ENCODE results near the gene TRIL. TPM values are rescaled to one million over a fixed set of nuclear protein-coding genes. Genes with fewer than 3 reads are reported as not detected.

The TRIL gene
- total and polyA plus RNA-seq, 5 experiments from 2014 or later, result not detected

DNA sequence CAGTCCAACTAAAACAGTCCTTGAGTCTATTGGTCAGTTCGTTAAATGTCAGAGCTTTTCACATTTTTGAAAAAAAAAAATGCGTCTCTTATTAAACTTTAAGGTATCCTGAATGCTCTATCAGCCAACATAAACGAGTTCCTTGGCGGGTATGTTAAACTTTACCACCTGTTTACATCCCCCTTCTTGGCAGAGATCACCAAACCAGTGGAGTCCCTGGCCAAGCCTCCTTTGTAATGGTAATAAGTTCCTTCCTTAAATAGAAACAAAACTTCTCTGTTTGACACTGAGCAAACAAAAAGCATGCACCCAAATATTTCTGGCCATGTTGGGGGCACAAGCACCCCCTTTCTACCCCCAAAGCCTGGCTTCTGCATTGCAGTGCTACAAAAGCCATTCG lies 3.2 kb downstream of the TRIL start:
- H3K4me3 Mint-ChIP-seq, result peak overlapping the region in 3 of 10 donors; percentile 2 to 33 (median 6)
- no peak overlapping the region for H3K27ac Mint-ChIP-seq
- ATAC-seq, result no peak
- H3K27me3 Mint-ChIP-seq, result peaks cover 38 to 81% (median 45%) of the 10 kb centered on the region in 5 donors
- no peaks in the 10 kb centered on the region for H3K36me3 Mint-ChIP-seq
- POLR2A ChIA-PET, result no interaction called here
- H3K9me3 Mint-ChIP-seq, result no peaks in the 10 kb centered on the region
- peaks cover 0 to 19% (median 14%) of the 10 kb centered on the region in 4 donors for H3K4me1 Mint-ChIP-seq
- DNase-seq, result no peak

DNA sequence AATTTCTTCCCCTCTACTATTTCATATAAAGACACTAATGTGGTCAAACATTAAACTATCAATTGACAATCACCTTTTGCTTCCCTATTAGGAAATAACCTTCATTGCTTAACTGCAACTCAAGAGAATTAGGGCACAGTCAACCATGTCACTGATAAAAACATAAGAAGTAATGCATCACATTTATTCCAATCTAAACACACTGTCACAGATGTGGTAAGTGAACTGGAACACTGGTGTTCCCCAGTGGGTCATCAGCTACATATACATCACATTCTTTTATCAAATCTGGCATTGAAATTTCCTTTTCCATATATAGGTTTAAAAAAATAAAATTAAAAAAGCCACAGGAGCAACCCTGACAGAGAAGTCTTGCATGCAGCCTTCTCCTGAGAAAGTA lies 3.7 kb downstream of the TRIL start:
- Mint-ChIP-seq H3K27me3 (peaks cover 36 to 77% (median 47%) of the 10 kb centered on the region in 5 donors), H3K27ac (no peak overlapping the region), H3K36me3 (no peaks in the 10 kb centered on the region), H3K4me1 (peaks cover 0 to 19% (median 14%) of the 10 kb centered on the region in 4 donors), H3K4me3 (no peak overlapping the region), H3K9me3 (no peaks in the 10 kb centered on the region)
- POLR2A ChIA-PET, result no interaction called here
- ATAC-seq, result no peak
- DNase-seq, result no peak

DNA sequence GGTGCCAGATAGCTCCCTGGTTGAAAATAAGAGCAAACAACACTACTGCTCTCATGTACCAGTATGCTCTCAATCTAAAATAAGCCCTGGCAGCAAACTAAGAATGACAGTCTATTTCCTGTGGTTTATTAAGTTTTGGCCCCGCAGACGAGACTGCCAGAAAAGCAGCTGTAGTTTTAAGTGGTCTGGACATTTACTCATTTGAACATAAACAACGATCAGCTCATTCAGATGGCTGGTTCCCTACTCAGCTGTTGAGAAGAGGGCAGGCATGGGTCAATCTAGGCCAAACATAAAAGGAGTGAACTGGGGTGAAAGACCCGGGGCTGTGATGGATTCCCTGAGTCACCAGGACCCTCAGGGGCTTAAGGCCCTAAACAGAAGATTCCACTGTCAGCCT lies 4.5 kb downstream of the TRIL start:
- DNase-seq (no peak), ATAC-seq (no peak)
- Mint-ChIP-seq H3K36me3 (no peaks in the 10 kb centered on the region), H3K4me3 (no peak overlapping the region), H3K27me3 (peaks cover 29 to 68% (median 43%) of the 10 kb centered on the region in 5 donors), H3K4me1 (peaks cover 0 to 17% (median 11%) of the 10 kb centered on the region in 4 donors), H3K27ac (no peak overlapping the region), H3K9me3 (no peaks in the 10 kb centered on the region)
- POLR2A ChIA-PET, result no interaction called here

DNA sequence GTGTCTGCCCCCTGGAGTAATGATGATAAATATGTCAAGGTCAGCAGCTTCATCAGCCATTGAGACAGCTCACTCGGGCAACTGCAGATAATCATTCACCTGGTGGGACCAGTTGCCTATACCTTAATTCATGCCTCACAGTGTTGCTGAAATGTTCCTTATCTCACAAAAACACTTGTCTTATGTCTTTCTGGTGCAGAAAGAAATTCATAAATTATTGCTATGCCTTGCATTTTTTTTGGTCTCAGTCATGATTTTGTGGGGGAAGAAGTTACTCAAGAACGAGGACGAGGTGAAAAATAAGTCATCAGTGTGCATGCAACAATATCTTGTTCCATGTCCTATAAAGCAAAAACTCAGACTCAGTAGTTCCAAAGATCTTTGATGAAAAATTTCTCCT lies 16.0 kb downstream of the TRIL start:
- Mint-ChIP-seq H3K9me3 (no peaks in the 10 kb centered on the region), H3K27me3 (peaks cover 3 to 23% (median 11%) of the 10 kb centered on the region in 5 donors), H3K4me3 (no peak overlapping the region), H3K36me3 (no peaks in the 10 kb centered on the region), H3K27ac (no peak overlapping the region), H3K4me1 (no peaks in the 10 kb centered on the region)
- POLR2A ChIA-PET, result no interaction called here
- no peak for DNase-seq
- no peak for ATAC-seq

DNA sequence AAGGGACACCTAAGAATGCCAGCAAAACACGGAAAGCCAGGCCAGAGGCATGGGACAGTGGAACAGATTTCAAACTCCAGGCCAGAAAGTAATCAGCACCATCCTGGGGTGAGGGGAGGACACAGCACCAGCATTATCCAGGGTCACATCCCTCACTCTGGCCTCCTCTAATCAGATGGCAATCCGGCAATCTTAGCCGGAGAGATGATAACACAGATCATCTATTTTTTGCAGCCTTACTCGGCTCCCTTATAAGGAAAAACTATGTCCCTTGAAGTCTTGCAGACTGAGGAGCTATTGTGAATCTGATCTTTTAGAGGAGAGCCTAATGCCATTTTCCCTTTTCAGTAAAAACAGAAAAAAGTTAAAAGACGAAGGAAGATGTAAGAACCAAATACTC lies 16.5 kb downstream of the TRIL start:
- POLR2A ChIA-PET, result no interaction called here
- no peak for ATAC-seq
- no peak overlapping the region for H3K27ac Mint-ChIP-seq
- H3K36me3 Mint-ChIP-seq, result no peaks in the 10 kb centered on the region
- no peaks in the 10 kb centered on the region for H3K4me1 Mint-ChIP-seq
- H3K27me3 Mint-ChIP-seq, result peaks cover 5 to 24% (median 11%) of the 10 kb centered on the region in 5 donors
- H3K4me3 Mint-ChIP-seq, result no peak overlapping the region
- no peaks in the 10 kb centered on the region for H3K9me3 Mint-ChIP-seq
- DNase-seq, result no peak

DNA sequence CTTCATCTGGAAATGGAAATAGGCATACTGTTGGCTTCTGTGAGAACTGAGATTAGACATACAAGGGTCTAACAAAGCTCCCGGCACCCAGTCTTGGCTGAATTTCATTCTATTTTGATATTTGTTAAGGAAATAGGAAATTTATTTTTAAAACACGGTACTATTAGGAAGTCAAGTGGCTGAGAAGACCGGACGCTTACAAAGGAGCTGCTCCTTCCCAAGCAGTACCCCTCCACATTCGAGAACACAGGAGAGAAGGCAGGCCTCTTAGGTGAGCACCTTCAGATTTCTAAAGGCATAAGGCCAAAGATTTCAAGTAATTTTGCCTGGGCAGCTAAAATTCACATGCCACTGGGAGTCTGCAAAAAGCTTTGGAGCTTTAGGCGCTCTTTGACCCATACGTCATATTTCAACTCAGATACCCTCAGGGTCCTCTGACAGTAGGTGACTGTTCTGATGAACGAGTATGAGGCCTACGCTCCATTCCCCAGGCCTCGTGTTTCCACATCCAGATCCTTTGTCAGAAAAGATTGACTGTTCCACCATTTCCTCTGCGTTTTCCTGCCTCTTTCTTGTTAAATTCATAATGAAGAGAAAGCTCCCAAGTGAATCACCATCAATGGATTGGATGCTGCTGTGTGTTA lies 17.3 kb downstream of the TRIL start:
- Mint-ChIP-seq H3K4me1 (no peaks in the 10 kb centered on the region), H3K36me3 (no peaks in the 10 kb centered on the region), H3K27me3 (peaks cover 5 to 24% (median 15%) of the 10 kb centered on the region in 5 donors), H3K4me3 (no peak overlapping the region), H3K9me3 (no peaks in the 10 kb centered on the region), H3K27ac (no peak overlapping the region)
- no peak for ATAC-seq
- POLR2A ChIA-PET, result no interaction called here
- no peak for DNase-seq

DNA sequence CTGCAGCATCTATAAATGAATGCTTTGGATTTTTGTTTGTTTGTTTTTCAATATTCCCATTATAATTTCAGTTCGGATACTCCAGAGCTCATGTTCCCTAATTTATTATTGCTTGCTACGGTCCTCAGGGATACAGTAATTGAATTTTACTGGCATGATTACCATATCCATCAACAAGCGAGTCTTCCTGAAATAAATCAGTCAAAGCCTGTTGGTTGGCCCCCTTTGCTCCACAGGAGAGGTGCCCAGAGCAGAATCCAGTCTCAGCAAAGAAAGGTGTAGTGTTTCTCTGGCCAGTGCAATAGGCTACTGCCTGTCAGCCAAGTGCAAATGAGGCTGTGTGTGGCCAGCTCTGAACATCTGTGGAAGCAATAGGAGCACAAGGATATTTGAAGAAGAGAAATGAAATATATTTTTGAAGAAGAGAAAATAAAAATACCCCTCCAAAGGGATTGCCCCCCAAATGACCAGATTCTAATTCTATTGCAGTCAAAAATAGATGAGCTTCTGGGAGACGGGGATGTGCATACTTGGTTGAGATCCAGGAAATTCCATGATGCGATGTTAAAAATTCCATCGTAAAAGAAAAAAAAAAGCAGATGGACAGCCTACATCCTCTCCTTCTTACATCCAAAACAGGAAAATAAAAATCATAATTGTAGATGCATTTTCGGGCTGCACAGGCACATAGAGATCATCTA lies 18.1 kb downstream of the TRIL start:
- Mint-ChIP-seq H3K36me3 (no peaks in the 10 kb centered on the region), H3K27ac (no peak overlapping the region), H3K27me3 (peaks cover 7 to 29% (median 22%) of the 10 kb centered on the region in 5 donors), H3K4me3 (no peak overlapping the region), H3K9me3 (no peaks in the 10 kb centered on the region), H3K4me1 (no peaks in the 10 kb centered on the region)
- no peak for DNase-seq
- POLR2A ChIA-PET, result no interaction called here
- no peak for ATAC-seq

DNA sequence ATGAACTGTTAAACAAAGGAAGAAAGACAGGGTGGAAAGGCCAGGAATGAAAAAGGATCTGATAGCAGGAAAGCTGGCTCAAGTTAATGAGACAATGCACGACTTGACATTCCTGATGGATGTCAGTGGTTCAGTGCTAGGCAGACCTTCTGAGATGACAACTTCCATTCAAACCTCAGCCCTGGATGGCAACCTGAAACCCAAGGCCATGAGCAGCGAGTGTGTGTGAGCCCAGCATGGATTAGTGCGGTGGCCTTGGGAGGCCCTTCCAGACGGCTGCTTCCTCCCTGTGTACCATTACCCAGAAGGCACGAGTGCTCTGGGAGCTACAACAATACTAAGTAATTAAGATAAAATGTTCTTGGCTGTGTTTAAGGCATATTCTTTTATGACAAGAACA lies 18.8 kb downstream of the TRIL start:
- ATAC-seq (no peak), DNase-seq (no peak)
- Mint-ChIP-seq H3K27me3 (peaks cover 7 to 32% (median 25%) of the 10 kb centered on the region in 5 donors), H3K4me3 (no peak overlapping the region), H3K27ac (no peak overlapping the region), H3K4me1 (no peaks in the 10 kb centered on the region), H3K36me3 (no peaks in the 10 kb centered on the region), H3K9me3 (no peaks in the 10 kb centered on the region)
- POLR2A ChIA-PET, result no interaction called here

DNA sequence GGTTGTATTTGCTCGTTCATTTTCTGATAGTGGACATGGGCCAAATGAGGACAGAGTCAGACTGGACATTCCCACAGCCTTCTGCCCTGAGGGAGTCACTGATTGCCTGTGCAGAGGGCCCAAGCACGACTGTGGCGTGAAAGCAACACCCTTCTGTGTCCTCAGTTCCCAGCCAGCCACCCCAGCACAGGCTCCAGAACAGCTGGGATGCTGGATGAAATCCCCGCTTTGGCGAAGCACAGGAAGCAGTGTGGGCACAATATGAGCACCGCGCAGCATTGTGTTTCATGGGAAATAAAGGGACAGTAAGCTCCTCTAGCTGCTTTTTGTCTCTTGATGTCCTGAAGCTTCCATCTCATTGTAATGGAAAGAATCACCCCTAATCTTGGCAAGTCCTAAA lies 20.5 kb downstream of the TRIL start:
- Mint-ChIP-seq H3K36me3 (no peaks in the 10 kb centered on the region), H3K27ac (no peak overlapping the region), H3K9me3 (no peaks in the 10 kb centered on the region), H3K27me3 (peaks cover 13 to 40% (median 35%) of the 10 kb centered on the region in 5 donors), H3K4me1 (no peaks in the 10 kb centered on the region), H3K4me3 (no peak overlapping the region)
- DNase-seq, result no peak
- POLR2A ChIA-PET, result no interaction called here
- no peak for ATAC-seq

DNA sequence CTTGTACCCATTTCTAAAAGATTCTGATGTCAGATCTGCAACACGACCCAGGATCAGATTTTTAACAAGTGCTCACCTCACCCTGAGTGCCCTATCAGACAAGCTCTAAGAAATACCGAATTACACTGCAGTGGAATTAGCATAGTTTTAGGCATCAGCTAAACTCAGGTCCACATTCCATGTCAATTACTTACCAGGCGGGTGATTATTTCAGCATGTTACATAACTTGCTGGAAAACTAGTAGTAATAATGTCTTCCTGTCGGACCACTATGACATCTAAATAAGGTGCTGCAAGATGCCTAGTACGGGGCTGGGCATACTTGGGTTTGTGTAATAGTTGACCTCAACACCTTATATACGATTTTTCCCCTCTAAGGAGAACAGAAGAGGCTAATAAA lies 21.0 kb downstream of the TRIL start:
- Mint-ChIP-seq H3K9me3 (no peaks in the 10 kb centered on the region), H3K4me3 (no peak overlapping the region), H3K4me1 (no peaks in the 10 kb centered on the region), H3K27ac (no peak overlapping the region), H3K36me3 (no peaks in the 10 kb centered on the region), H3K27me3 (peaks cover 15 to 40% (median 35%) of the 10 kb centered on the region in 5 donors)
- no peak for DNase-seq
- ATAC-seq, result no peak
- POLR2A ChIA-PET, result no interaction called here

DNA sequence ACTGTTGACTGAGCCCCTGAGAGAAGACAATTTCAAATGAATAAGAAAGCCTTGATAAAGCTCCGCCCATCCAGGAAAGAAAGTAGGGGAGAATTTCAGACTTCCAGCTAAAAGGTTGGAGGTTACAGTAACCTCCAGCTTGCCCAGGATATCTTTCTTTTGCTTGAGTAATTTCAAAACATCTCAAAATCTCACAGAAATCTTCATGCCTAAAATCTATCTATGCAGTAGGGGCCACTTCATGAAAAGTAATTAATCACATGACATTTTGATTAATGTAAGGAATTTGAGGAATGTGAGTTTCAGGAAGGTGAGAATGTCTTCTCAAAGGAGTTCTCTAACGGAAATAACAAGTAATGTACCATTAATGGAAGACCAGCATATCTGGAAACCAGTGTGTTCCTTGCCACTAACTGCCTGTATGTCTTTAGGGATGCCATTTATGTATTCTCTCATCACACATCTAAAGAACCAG lies 24.2 kb downstream of the TRIL start:
- H3K27me3 Mint-ChIP-seq, result peaks cover 14 to 41% (median 32%) of the 10 kb centered on the region in 5 donors
- no peak overlapping the region for H3K4me3 Mint-ChIP-seq
- DNase-seq, result no peak
- H3K27ac Mint-ChIP-seq, result no peak overlapping the region
- H3K4me1 Mint-ChIP-seq, result no peaks in the 10 kb centered on the region
- POLR2A ChIA-PET, result no interaction called here
- ATAC-seq, result no peak
- no peaks in the 10 kb centered on the region for H3K9me3 Mint-ChIP-seq
- no peaks in the 10 kb centered on the region for H3K36me3 Mint-ChIP-seq

DNA sequence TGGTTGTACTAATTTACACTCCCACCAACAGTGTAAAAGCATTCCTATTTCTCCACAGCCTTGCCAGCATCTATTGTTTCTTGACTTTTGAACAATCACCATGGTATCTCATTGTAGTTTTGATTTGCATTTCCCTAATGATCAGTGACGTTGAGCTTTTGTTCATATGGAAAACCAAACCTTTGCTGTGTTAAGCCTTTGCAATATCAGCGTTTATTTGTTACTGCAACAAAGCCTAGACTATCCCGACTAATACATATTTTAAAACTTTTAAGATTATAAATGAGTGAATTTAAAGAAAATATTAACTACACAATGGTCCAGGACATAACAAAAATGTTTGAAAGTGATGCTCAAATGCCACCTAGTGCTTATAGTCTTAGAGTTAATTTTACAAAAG lies 26.6 kb downstream of the TRIL start:
- Mint-ChIP-seq H3K27ac (no peak overlapping the region), H3K36me3 (no peaks in the 10 kb centered on the region), H3K9me3 (no peaks in the 10 kb centered on the region), H3K4me3 (no peak overlapping the region), H3K4me1 (peaks cover 5 to 15% (median 13%) of the 10 kb centered on the region in 4 donors), H3K27me3 (peaks cover 12 to 33% (median 29%) of the 10 kb centered on the region in 5 donors)
- POLR2A ChIA-PET, result no interaction called here
- ATAC-seq (no peak), DNase-seq (no peak)

DNA sequence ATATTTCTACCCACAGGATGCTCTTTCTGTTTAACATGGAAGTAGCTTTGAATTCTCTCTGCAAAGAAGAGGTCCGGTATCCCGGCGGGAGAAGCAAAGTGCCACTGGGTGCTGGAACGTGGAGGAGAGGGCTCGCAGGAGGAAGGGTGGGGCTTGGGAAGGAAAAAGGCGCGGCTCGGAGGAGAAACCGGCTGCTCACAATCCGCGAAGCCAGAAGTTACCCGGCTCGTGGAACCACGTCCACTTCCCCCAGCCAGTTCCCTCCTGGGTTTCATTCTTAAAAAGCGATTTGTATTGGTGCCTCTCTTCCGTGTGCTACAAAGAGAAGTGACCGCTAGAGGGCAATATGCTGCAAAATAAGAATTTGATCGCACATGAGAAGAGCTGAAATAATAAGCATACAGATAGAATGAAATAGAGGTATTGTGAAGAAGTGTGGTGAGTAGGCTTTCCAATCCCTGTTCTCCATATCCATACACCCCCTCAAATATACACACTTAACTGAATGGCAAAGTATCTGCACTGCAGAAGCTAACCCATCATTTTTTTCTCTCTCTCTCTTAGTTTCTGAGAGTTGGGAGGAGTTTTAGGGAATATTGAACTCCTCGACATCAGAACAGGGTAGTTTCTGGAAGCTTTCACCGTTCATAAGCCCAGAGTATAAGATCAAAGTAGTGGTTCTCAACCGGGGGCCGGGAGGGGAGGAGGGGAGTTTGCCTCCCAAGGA lies 31.1 kb downstream of the TRIL start:
- ATAC-seq, result peak; percentile 86 to 94
- H3K27me3 Mint-ChIP-seq, result peaks cover 1 to 10% (median 5%) of the 10 kb centered on the region in 5 donors
- peak overlapping the region in 8 of 10 donors; percentile 35 to 90 (median 82) for H3K27ac Mint-ChIP-seq
- peak in 9 of 10 donors; percentile 30 to 73 (median 46) for DNase-seq
- no peaks in the 10 kb centered on the region for H3K9me3 Mint-ChIP-seq
- H3K4me1 Mint-ChIP-seq, result peaks cover 7 to 30% (median 25%) of the 10 kb centered on the region in 4 donors
- H3K4me3 Mint-ChIP-seq, result peak overlapping the region; percentile 84 to 96 (median 93)
- no peaks in the 10 kb centered on the region for H3K36me3 Mint-ChIP-seq
- POLR2A ChIA-PET, result no interaction called here

All from naive thymus-derived CD8-positive, alpha-beta T cell (primary cell).